Neural crest cell (in vitro differentiated cells): ENCODE data around the gene TSTD2. TPM values are rescaled to one million over a fixed set of nuclear protein-coding genes. Genes with fewer than 3 reads are reported as not detected.

Experiments
- DNase-seq: peaks from one replicate; pipeline ENCODE4 v3.0.0; 2021; ENCODE audit warnings: low read depth, mixed read lengths, low spot score
- H3K27ac Mint-ChIP-seq: one replicate; pipeline ENCODE4 v1.8.0; 2021; ENCODE audit warnings: mild to moderate bottlenecking, mixed read lengths; ENCODE audit not compliant: unreplicated experiment
- H3K27me3 Mint-ChIP-seq: 2 replicates; pipeline ENCODE4 v1.8.0; 2021; ENCODE audit warnings: low read depth, mild to moderate bottlenecking, mixed read lengths
- H3K36me3 Mint-ChIP-seq: 2 replicates; pipeline ENCODE4 v1.8.0; 2021; ENCODE audit warnings: low read depth, mild to moderate bottlenecking, mixed read lengths
- H3K4me1 Mint-ChIP-seq: 2 replicates; pipeline ENCODE4 v1.8.0; 2021; ENCODE audit warnings: mixed read lengths
- H3K4me3 Mint-ChIP-seq: one replicate; pipeline ENCODE4 v1.8.0; 2021; ENCODE audit warnings: mild to moderate bottlenecking, mixed read lengths
- H3K9me3 Mint-ChIP-seq: 2 replicates; pipeline ENCODE4 v1.8.0; 2021; ENCODE audit warnings: mixed read lengths
- long read RNA-seq: library from polyadenylated mRNA; unstranded; transcript quantifications from one replicate; pipeline ENCODE4 v2.0.0, GENCODE V29; 2020
- total RNA-seq: library from RNA; stranded (reverse); gene quantifications from 2 replicates; pipeline ENCODE4 v1.2.1, GENCODE V29; 2021
- TF ChIP-seq, protein P1 (sequence below): fragments of 200-600 bp; sonication (generic); conservative IDR thresholded peaks from 2 replicates; pipeline ENCODE4 v1.5.0; 2021; ENCODE audit warnings: antibody characterized with exemption, mild to moderate bottlenecking

Gene TSTD2
- 24.4 and 29.4 TPM in 2 replicates for total RNA-seq
- long read RNA-seq, full-length matches to known transcripts, result 37 of 55 reads
- long read RNA-seq, partial matches to known transcripts, result 8 of 55 reads
- long read RNA-seq, other reads (novel, unspliced or antisense), result 10 of 55 reads

DNA sequence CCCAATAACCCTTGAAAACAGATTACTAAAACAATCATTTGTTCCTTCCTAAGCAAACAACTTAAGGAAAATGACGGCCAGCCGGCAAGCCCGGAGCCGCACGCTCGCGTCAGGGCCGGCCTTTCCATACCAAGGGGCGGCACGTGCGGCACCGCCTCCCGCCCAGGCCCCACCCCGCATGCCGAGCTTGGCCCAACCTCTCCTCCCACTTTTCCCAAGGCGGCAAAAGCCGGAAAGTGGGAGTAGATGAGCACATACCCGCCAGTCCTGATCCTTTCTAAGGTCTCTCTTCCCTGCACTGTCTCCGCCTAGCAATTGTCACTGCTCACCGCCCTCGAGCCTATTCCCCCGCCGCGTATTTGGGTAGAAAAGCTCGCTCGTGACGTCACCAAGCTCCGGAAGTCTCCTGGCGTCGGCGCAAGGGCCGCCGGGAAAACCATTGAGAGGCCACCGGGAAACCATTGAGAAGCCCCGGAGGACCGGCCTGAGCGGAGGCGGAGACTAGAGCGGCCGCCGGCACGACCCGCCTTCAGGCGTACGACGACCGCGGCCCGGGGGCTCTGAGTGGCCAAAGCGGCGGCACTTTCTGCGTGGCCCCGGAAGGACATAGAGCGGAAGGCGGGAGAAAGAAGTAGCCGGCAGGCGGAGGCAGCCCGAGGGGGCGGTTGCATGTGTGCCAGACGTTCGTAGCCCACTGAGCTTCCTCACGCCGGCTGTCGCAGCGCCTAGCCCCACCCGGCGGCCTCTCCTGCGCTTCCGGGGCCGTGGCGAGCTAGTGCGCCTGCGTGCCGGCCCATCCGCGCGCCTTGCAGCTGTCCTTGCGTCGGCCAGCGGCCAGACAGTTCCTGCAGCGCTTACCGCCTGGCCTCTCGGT is at the start of gene TSTD2, which contains the start of gene NCBP1:
TSS of gene TSTD2 (minus strand) at position 384 of the 874 bp plus-strand sequence. CDS start 5,806 bp downstream, outside the sequence.
TSS of gene NCBP1 (plus strand) at position 837 of the 874 bp plus-strand sequence. CDS start 61 bp downstream, outside the sequence.
- TF ChIP-seq, protein P1, sequence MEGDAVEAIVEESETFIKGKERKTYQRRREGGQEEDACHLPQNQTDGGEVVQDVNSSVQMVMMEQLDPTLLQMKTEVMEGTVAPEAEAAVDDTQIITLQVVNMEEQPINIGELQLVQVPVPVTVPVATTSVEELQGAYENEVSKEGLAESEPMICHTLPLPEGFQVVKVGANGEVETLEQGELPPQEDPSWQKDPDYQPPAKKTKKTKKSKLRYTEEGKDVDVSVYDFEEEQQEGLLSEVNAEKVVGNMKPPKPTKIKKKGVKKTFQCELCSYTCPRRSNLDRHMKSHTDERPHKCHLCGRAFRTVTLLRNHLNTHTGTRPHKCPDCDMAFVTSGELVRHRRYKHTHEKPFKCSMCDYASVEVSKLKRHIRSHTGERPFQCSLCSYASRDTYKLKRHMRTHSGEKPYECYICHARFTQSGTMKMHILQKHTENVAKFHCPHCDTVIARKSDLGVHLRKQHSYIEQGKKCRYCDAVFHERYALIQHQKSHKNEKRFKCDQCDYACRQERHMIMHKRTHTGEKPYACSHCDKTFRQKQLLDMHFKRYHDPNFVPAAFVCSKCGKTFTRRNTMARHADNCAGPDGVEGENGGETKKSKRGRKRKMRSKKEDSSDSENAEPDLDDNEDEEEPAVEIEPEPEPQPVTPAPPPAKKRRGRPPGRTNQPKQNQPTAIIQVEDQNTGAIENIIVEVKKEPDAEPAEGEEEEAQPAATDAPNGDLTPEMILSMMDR, result no peak
- peak within 1 kb of the TSS; percentile 100 for H3K27ac Mint-ChIP-seq
- H3K27me3 Mint-ChIP-seq, result no peaks in the 10 kb centered on the region
- H3K9me3 Mint-ChIP-seq, result no peaks in the 10 kb centered on the region
- H3K4me1 Mint-ChIP-seq, result peaks cover 42% of the 10 kb centered on the region
- H3K36me3 Mint-ChIP-seq, result no peaks in the 10 kb centered on the region
- peak; percentile 91 for DNase-seq
- H3K4me3 Mint-ChIP-seq, result peak within 1 kb of the TSS; percentile 96

DNA sequence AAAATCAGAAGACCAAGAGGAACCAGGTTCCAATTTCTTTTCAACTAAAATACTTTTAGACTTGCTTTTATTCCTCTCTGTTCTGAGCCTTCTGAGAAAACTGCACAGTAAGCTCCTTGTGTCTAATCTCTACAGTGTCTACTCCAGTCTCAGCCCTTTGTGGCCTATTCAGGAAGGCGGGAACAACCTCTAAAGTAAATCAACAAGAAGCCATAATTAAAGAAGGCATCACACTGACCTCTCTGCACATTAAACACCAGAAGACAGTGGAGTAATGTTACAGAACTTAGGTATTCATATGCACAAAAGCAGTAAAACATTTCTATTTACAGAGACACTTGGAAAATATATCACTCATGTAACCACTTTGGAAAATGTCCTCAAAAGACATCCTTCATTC is 49.1 kb upstream of the TSTD2 start:
- H3K9me3 Mint-ChIP-seq, result no peaks in the 10 kb centered on the region
- peaks cover 5% of the 10 kb centered on the region for H3K4me1 Mint-ChIP-seq
- DNase-seq, result no peak
- no peak overlapping the region for H3K4me3 Mint-ChIP-seq
- peaks cover 4% of the 10 kb centered on the region for H3K36me3 Mint-ChIP-seq
- H3K27ac Mint-ChIP-seq, result no peak overlapping the region
- TF ChIP-seq, protein P1, result no peak
- H3K27me3 Mint-ChIP-seq, result no peaks in the 10 kb centered on the region

DNA sequence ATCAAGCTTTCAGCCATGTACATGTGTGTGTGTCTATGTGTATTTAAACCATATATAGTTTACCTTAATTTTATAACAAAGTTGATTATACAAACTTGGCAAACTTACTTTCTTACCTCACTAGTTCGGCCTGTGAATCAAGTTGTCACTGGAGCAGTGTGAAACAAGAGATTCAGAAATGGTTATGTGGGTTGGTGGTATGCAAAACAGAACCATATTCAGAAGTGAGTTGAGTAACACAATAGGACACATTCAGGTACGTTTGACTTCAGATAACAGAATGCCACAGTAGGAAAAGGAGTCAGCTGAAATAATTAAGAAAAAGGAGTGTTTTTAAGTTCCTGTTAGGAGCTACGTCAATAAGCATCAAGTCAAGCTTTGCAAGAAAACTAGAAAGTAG is 42.5 kb upstream of the TSTD2 start:
- TF ChIP-seq, protein P1, result no peak
- no peak overlapping the region for H3K27ac Mint-ChIP-seq
- no peaks in the 10 kb centered on the region for H3K27me3 Mint-ChIP-seq
- H3K4me3 Mint-ChIP-seq, result no peak overlapping the region
- DNase-seq, result no peak
- H3K4me1 Mint-ChIP-seq, result no peaks in the 10 kb centered on the region
- H3K36me3 Mint-ChIP-seq, result peaks cover 4% of the 10 kb centered on the region
- no peaks in the 10 kb centered on the region for H3K9me3 Mint-ChIP-seq

DNA sequence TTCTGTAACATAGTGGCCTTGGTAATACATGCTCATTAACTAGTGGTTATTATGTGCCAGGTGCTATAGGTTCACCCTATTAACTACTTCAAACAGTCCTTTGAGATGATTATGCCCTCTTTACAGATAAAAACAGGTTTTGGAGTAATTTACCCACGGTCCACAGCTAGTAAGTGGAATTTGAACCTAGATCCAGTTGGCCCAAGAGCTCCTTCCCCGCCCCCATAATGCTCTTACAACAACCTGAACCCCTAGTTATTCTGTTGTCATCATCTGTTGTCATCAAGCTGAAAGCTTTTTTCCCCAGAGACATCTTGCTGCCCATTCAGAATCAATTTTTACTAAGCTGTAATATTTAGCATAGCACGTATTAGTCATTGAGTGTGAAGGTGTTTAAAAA is 40.8 kb upstream of the TSTD2 start:
- Mint-ChIP-seq H3K4me1 (no peaks in the 10 kb centered on the region), H3K9me3 (no peaks in the 10 kb centered on the region), H3K27me3 (no peaks in the 10 kb centered on the region), H3K4me3 (no peak overlapping the region), H3K36me3 (peaks cover 7% of the 10 kb centered on the region), H3K27ac (no peak overlapping the region)
- TF ChIP-seq, protein P1, result no peak
- DNase-seq, result no peak

DNA sequence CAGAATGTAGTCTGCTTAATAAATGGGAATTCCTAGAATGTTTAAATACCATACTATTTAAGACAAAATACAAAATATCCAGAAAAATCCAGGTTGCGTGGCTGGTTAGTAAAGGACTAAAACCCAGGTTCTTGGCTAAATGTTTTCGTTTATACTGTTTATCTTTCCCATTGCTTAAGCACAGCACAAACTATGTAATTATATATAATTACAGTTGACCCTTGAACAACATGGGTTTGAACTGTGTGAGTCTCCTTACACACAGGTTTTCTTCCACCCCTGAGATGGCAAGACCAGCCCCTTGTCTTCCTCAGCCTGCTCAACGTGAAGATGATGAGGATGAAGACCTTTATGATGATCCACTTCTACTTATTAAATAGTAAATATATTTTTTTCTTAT is 39.2 kb upstream of the TSTD2 start:
- H3K4me1 Mint-ChIP-seq, result no peaks in the 10 kb centered on the region
- H3K27ac Mint-ChIP-seq, result no peak overlapping the region
- H3K9me3 Mint-ChIP-seq, result no peaks in the 10 kb centered on the region
- peaks cover 9% of the 10 kb centered on the region for H3K36me3 Mint-ChIP-seq
- no peaks in the 10 kb centered on the region for H3K27me3 Mint-ChIP-seq
- H3K4me3 Mint-ChIP-seq, result no peak overlapping the region
- TF ChIP-seq, protein P1, result no peak
- no peak for DNase-seq
